ENCODE data around the gene MANF. TPM values are rescaled to one million over a fixed set of nuclear protein-coding genes. Genes with fewer than 3 reads are reported as not detected.

MANF gene
- total and polyA plus RNA-seq, 2 of the 13 experiments (the other 11 are each of a cell fraction or from before 2014, with no cell fraction given), result 55.4 to 269 TPM

DNA sequence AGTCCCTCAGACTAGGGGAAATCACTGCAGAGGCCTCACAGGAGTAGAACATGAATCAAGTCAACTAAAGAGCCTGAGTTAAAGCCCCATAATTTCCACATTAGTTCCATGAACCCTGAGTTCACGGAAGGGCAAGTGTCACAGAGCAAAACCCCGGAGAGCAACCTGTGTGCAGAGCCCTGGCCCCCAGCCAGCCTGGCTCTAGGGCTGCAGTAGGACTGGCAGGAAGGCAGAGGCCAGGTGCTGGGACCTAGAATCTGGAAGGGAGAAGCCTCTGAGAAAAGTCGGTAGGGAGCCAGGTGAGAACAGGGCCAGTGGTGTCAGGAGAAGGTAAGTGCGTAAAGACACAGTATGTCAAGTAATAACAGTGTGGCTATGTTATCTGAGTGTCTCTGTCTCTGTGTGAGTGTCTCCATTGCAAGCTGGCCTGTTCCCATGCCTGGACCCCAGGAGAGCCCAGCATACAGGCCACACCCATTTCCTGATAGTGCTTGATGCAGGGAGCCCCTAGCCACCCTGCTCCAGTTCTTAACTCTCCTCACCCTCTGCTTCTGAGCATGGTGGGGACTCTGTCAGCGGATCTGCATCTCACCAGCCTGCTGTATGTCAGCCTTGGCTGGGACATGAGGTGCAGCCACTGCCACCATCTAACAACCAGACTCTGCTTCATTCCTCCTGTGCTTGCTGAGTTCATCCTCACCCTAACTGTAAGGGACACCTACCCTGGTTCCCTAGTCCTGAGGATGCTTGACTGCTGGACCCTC lies 11.3 kb upstream of the MANF start:
- Histone ChIP-seq H3K27me3 (ENCODE audit: control insufficient read depth in 1 of 2, insufficient read depth in 2 of 2, low read length in 2 of 2) (peaks cover 7 to 56% of the 10 kb centered on the region in 2 experiments; a peak in 4 of 5 replicates), H3K36me3 (replicated peaks in 1 of 2; ENCODE audit: control insufficient read depth in 1 of 2, insufficient read depth in 2 of 2, low read length in 2 of 2) (no peaks in the 10 kb centered on the region), H2AFZ (ENCODE audit: low read length) (no peak overlapping the region), H3K9ac (ENCODE audit: insufficient read depth, low read depth, low read length) (no peak overlapping the region), H3K4me2 (ENCODE audit: low read depth, low read length) (no peak overlapping the region), H3K79me2 (ENCODE audit: insufficient read depth, low read length) (no peaks in the 10 kb centered on the region), H4K20me1 (ENCODE audit: insufficient read depth, low read length) (no peaks in the 10 kb centered on the region), H3K4me3 (replicated peaks in 1 of 3; ENCODE audit: insufficient read depth in 1 of 3, low read depth in 2 of 3, low read length in 3 of 3) (no peak overlapping the region), H3K4me1 (ENCODE audit: insufficient read depth, low read length) (no peaks in the 10 kb centered on the region), H3K9me3 (ENCODE audit: low read length) (no peaks in the 10 kb centered on the region), H3K27ac (ENCODE audit: extremely low read length, insufficient read depth, low read length) (no peak overlapping the region)
- ATAC-seq (no peak), DNase-seq (ENCODE audit: low spot score) (no peak), FAIRE-seq (no peak)
- in situ Hi-C loops (cut with HindIII; ENCODE audit: extremely low pct_ligation_motif_present, low pct_unique_long_range_greater_than_20kb), result loop anchor here (5.0 to 10.0 kb wide), 3 partner anchors 269 to 757 kb away; partner anchors contain the start of gene MAPKAPK3
- BruUV-seq (replicated peaks), result no TSS peak
- 20% methylated on average over 5 of the region's 5 CpGs for WGBS (ENCODE audit: low lambda C conversion rate)
- intact Hi-C loops (cut with micrococcal nuclease; ENCODE audit: unreplicated experiment), result loop anchor here (2.0 kb wide), 1 partner anchor 403 kb away; no protein-coding TSS in a partner anchor
- TF ChIP-seq, protein P1, sequence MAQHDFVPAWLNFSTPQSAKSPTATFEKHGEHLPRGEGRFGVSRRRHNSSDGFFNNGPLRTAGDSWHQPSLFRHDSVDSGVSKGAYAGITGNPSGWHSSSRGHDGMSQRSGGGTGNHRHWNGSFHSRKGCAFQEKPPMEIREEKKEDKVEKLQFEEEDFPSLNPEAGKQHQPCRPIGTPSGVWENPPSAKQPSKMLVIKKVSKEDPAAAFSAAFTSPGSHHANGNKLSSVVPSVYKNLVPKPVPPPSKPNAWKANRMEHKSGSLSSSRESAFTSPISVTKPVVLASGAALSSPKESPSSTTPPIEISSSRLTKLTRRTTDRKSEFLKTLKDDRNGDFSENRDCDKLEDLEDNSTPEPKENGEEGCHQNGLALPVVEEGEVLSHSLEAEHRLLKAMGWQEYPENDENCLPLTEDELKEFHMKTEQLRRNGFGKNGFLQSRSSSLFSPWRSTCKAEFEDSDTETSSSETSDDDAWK (CRISPR knock-in tag; IDR thresholded peaks at IDR 0.05), result no peak
- TF ChIP-seq KLF12 (CRISPR knock-in tag; IDR thresholded peaks at IDR 0.05; ENCODE audit: borderline replicate concordance), result no peak
- TF ChIP-seq NCOA2 (CRISPR knock-in tag; IDR thresholded peaks at IDR 0.05), result no peak
- no peak for TF ChIP-seq ZNF33A (CRISPR knock-in tag; IDR thresholded peaks at IDR 0.05; ENCODE audit: borderline replicate concordance)
- no peak for TF ChIP-seq NFE2 (CRISPR knock-in tag; IDR thresholded peaks at IDR 0.05)
- TF ChIP-seq FLYWCH1 (CRISPR knock-in tag; IDR thresholded peaks at IDR 0.05), result no peak
- TF ChIP-seq, protein P2, sequence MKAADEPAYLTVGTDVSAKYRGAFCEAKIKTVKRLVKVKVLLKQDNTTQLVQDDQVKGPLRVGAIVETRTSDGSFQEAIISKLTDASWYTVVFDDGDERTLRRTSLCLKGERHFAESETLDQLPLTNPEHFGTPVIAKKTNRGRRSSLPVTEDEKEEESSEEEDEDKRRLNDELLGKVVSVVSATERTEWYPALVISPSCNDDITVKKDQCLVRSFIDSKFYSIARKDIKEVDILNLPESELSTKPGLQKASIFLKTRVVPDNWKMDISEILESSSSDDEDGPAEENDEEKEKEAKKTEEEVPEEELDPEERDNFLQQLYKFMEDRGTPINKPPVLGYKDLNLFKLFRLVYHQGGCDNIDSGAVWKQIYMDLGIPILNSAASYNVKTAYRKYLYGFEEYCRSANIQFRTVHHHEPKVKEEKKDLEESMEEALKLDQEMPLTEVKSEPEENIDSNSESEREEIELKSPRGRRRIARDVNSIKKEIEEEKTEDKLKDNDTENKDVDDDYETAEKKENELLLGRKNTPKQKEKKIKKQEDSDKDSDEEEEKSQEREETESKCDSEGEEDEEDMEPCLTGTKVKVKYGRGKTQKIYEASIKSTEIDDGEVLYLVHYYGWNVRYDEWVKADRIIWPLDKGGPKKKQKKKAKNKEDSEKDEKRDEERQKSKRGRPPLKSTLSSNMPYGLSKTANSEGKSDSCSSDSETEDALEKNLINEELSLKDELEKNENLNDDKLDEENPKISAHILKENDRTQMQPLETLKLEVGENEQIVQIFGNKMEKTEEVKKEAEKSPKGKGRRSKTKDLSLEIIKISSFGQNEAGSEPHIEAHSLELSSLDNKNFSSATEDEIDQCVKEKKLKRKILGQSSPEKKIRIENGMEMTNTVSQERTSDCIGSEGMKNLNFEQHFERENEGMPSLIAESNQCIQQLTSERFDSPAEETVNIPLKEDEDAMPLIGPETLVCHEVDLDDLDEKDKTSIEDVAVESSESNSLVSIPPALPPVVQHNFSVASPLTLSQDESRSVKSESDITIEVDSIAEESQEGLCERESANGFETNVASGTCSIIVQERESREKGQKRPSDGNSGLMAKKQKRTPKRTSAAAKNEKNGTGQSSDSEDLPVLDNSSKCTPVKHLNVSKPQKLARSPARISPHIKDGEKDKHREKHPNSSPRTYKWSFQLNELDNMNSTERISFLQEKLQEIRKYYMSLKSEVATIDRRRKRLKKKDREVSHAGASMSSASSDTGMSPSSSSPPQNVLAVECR (CRISPR knock-in tag; IDR thresholded peaks at IDR 0.05; ENCODE audit: borderline replicate concordance), result no peak
- no peak for TF ChIP-seq POLR2AphosphoS2 (IDR thresholded peaks at IDR 0.05; ENCODE audit: low read depth, low read length)
- no peak for TF ChIP-seq JUN (CRISPR knock-in tag; IDR thresholded peaks at IDR 0.05)
- TF ChIP-seq ZNF879 (CRISPR knock-in tag; IDR thresholded peaks at IDR 0.05), result no peak
- TF ChIP-seq SIN3B (IDR thresholded peaks at IDR 0.05; ENCODE audit: low read length), result no peak
- TF ChIP-seq, protein P3, sequence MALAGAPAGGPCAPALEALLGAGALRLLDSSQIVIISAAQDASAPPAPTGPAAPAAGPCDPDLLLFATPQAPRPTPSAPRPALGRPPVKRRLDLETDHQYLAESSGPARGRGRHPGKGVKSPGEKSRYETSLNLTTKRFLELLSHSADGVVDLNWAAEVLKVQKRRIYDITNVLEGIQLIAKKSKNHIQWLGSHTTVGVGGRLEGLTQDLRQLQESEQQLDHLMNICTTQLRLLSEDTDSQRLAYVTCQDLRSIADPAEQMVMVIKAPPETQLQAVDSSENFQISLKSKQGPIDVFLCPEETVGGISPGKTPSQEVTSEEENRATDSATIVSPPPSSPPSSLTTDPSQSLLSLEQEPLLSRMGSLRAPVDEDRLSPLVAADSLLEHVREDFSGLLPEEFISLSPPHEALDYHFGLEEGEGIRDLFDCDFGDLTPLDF (CRISPR knock-in tag; IDR thresholded peaks at IDR 0.05), result no peak
- TF ChIP-seq, protein P4, sequence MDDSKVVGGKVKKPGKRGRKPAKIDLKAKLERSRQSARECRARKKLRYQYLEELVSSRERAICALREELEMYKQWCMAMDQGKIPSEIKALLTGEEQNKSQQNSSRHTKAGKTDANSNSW (CRISPR knock-in tag; IDR thresholded peaks at IDR 0.05; ENCODE audit: borderline replicate concordance), result no peak
- TF ChIP-seq, protein P5, sequence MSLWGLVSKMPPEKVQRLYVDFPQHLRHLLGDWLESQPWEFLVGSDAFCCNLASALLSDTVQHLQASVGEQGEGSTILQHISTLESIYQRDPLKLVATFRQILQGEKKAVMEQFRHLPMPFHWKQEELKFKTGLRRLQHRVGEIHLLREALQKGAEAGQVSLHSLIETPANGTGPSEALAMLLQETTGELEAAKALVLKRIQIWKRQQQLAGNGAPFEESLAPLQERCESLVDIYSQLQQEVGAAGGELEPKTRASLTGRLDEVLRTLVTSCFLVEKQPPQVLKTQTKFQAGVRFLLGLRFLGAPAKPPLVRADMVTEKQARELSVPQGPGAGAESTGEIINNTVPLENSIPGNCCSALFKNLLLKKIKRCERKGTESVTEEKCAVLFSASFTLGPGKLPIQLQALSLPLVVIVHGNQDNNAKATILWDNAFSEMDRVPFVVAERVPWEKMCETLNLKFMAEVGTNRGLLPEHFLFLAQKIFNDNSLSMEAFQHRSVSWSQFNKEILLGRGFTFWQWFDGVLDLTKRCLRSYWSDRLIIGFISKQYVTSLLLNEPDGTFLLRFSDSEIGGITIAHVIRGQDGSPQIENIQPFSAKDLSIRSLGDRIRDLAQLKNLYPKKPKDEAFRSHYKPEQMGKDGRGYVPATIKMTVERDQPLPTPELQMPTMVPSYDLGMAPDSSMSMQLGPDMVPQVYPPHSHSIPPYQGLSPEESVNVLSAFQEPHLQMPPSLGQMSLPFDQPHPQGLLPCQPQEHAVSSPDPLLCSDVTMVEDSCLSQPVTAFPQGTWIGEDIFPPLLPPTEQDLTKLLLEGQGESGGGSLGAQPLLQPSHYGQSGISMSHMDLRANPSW (CRISPR knock-in tag; IDR thresholded peaks at IDR 0.05; ENCODE audit: borderline replicate concordance), result no peak
- CTCF ChIA-PET (ENCODE audit: low intra/inter-chr PET ratio, low total read pairs), result no interaction called here
- POLR2A ChIA-PET, result no interaction called here

All from HepG2 (cell line).